ENCODE measurements around the gene CCDC121. TPM values are rescaled to one million over a fixed set of nuclear protein-coding genes. Genes with fewer than 3 reads are reported as not detected.

CCDC121 gene
- polyA plus RNA-seq, 1 donor (not counting 4 experiments of a cell fraction or from before 2014, with no cell fraction given) = 1.1 TPM

- no peaks in the 10 kb centered on the region for H3K36me3 ChIP-seq (ENCODE audit: control insufficient read depth in 2 of 2, extremely low read depth in 1 of 2, insufficient read depth in 2 of 2, low read length in 2 of 2)
- TF ChIP-seq CTCF (optimal IDR thresholded peaks at IDR 0.05 in 1 of 3, IDR thresholded peaks at IDR 0.05 in 1 of 3, conservative IDR thresholded peaks at IDR 0.05 in 1 of 3; ENCODE audit: extremely low read depth in 1 of 3, insufficient read depth in 2 of 3, low read length in 3 of 3) (no peak), EZH2 (IDR thresholded peaks at IDR 0.05; ENCODE audit: low read length) (no peak)
- H3K9me1 ChIP-seq (ENCODE audit: control insufficient read depth, extremely low read depth, insufficient read depth, low read length) = no peaks in the 10 kb centered on the region
- FAIRE-seq = no peak
- no peak overlapping the region for H3K9ac ChIP-seq (ENCODE audit: control insufficient read depth, extremely low read depth, insufficient read depth, low read length)
- H3K79me2 ChIP-seq (ENCODE audit: control insufficient read depth, insufficient read depth, low read length) = peaks cover 33% of the 10 kb centered on the region
- peaks cover 22% of the 10 kb centered on the region for H3K4me1 ChIP-seq (ENCODE audit: control insufficient read depth, extremely low read depth, insufficient read depth, low read length)
- peaks cover 3% of the 10 kb centered on the region for H3K9me3 ChIP-seq (ENCODE audit: control insufficient read depth, low read depth, low read length)
- dilution Hi-C loops (cut with MboI; ENCODE audit: extremely low pct_ligation_motif_present, low sequenced_read_pairs) = no loop called here
- H3K27me3 ChIP-seq (ENCODE audit: control insufficient read depth, extremely low read depth, insufficient read depth, low read length) = no peaks in the 10 kb centered on the region
- no peak for DNase-seq (ENCODE audit: low read depth, low spot score)
- H3K27ac ChIP-seq (ENCODE audit: control insufficient read depth, insufficient read depth, low read length) = no peak overlapping the region
- no peak overlapping the region for H2AFZ ChIP-seq (ENCODE audit: control insufficient read depth, low read length)
- H3K4me3 ChIP-seq (ENCODE audit: control insufficient read depth in 2 of 3, extremely low read depth in 1 of 3, insufficient read depth in 2 of 3, low read depth in 1 of 3, low read length in 3 of 3) = no peak overlapping the region
- H3K4me2 ChIP-seq (ENCODE audit: control insufficient read depth, extremely low read depth, insufficient read depth, low read depth, low read length) = no peak overlapping the region
- H4K20me1 ChIP-seq (ENCODE audit: control insufficient read depth, extremely low read depth, insufficient read depth, low read length) = no peaks in the 10 kb centered on the region
These were observed 47.2 kb downstream of the CCDC121 start for GRCh38 chr2:27581417-27582128.

Small RNA genes within 50 kb of the gene (small RNA-seq; reads per million reads assigned to genes)
- gene RF00340 (ENCODE audit: insufficient read length in 3 of 3, low read depth in 3 of 3, low replicate concordance in 1 of 3) = 0 reads per million in 3 experiments

Other genes starting within 250 kb of the CCDC121 start
- gene ZNF513, start 248.3 kb downstream of the CCDC121 start, polyA plus RNA-seq = 8.8 to 14.3 TPM (median 8.9 TPM) in 3 replicates
- gene PPM1G, start 219.4 kb downstream of the CCDC121 start, polyA plus RNA-seq = 31.8 to 86.8 TPM (median 55.5 TPM) in 3 replicates
- gene NRBP1, start 200.4 kb downstream of the CCDC121 start, polyA plus RNA-seq = 144 to 157 TPM (median 148 TPM) in 3 replicates
- gene KRTCAP3, start 186.6 kb downstream of the CCDC121 start, polyA plus RNA-seq = 8.6 to 22.9 TPM (median 14.7 TPM) in 3 replicates
- 10.4 to 14.4 TPM (median 12.7 TPM) in 3 replicates for gene IFT172, start 139.3 kb downstream of the CCDC121 start, polyA plus RNA-seq
- 6.3 to 13.0 TPM (median 9.9 TPM) in 3 replicates for gene FNDC4, start 133.8 kb downstream of the CCDC121 start, polyA plus RNA-seq
- 0.18 to 0.30 TPM (median 0.27 TPM) in 3 replicates for gene GCKR, start 132.2 kb downstream of the CCDC121 start, polyA plus RNA-seq
- 10.3 to 16.6 TPM (median 11.0 TPM) in 3 replicates for gene ZNF512, start 46.0 kb downstream of the CCDC121 start, polyA plus RNA-seq
- 77.8 to 103 TPM (median 85.7 TPM) in 3 replicates for gene GPN1, start within 50 bp of the CCDC121 start, polyA plus RNA-seq
- gene SUPT7L, start 34.6 kb upstream of the CCDC121 start, polyA plus RNA-seq = 30.4 to 39.8 TPM (median 38.5 TPM) in 3 replicates
- 10.3 to 17.0 TPM (median 13.5 TPM) in 3 replicates for gene SLC4A1AP, start 34.9 kb upstream of the CCDC121 start, polyA plus RNA-seq
- 51.9 to 110 TPM (median 94.4 TPM) in 3 replicates for gene MRPL33, start 142.7 kb upstream of the CCDC121 start, polyA plus RNA-seq

All from keratinocyte (primary cell).